ENCODE data around the gene CBARP.

GRCh38 chr19:1264801-1265614, 27.2 kb upstream of the CBARP start:
- TF ChIP-seq CTCF (conservative IDR thresholded peaks at IDR 0.05; ENCODE audit: low read length) = no peak
- no peak for TF ChIP-seq EZH2phosphoT487 (IDR thresholded peaks at IDR 0.05; ENCODE audit: borderline replicate concordance, low read depth, low read length)

Measured in OCI-LY7 (cell line).